H1 (cell line): ENCODE results near the gene NDUFV1. TPM values are rescaled to one million over a fixed set of nuclear protein-coding genes. Genes with fewer than 3 reads are reported as not detected.

Experiments used
- CTCF ChIA-PET: fragments of 300-600 bp; sonication (Branson Sonifier 250); formaldehyde crosslinking; loops from one replicate; lab custom pipeline; 2021; ENCODE audit not compliant: partially characterized antibody; lab: Charles Lee
- POLR2A ChIA-PET: fragments of 300-600 bp; sonication (Branson Sonifier 250); formaldehyde crosslinking; loops from one replicate; lab custom pipeline; 2021; ENCODE audit warnings: inconsistent platforms; ENCODE audit not compliant: partially characterized antibody; lab: Charles Lee
- DNase-seq, 2 experiments: peaks; one replicate each; pipeline versions ENCODE4 v3.0.0 to v3.0.0-alpha.2; 2010 to 2022; ENCODE audit warnings: low spot score in 2 of 2, low read depth in 1 of 2, mixed read lengths in 1 of 2
- FAIRE-seq: peaks from 2 replicates; lab custom pipeline; 2011; peaks lifted over from hg19 to GRCh38; lab: Jason Lieb, UNC
- H2AFZ ChIP-seq: 2 replicates; pipeline ENCODE4 v1.8.1; 2012; ENCODE audit warnings: low read length, inconsistent platforms
- H2AK5ac ChIP-seq: 2 replicates; pipeline ENCODE4 v1.6.1; 2013; ENCODE audit warnings: low read depth, low read length
- H2BK120ac ChIP-seq: replicated peaks from 2 replicates; pipeline ENCODE3; 2013; ENCODE audit warnings: low read depth, low read length, inconsistent platforms
- H2BK12ac ChIP-seq: 2 replicates; pipeline ENCODE4 v1.6.1; 2013; ENCODE audit warnings: low read depth, low read length
- H2BK15ac ChIP-seq: 2 replicates; pipeline ENCODE4 v1.6.1; 2013; ENCODE audit warnings: low read length
- H2BK20ac ChIP-seq: 2 replicates; pipeline ENCODE4 v1.6.1; 2013; ENCODE audit warnings: low read length
- H2BK5ac ChIP-seq: 2 replicates; pipeline ENCODE4 v1.6.1; 2013; ENCODE audit warnings: low read depth, low read length
- H3K14ac ChIP-seq: 2 replicates; pipeline ENCODE4 v1.6.1; 2013; ENCODE audit warnings: inconsistent platforms; ENCODE audit not compliant: insufficient read length
- H3K18ac ChIP-seq: 2 replicates; pipeline ENCODE4 v1.6.1; 2013; ENCODE audit warnings: low read length; ENCODE audit errors: extremely low read depth
- H3K23ac ChIP-seq: 2 replicates; pipeline ENCODE4 v1.6.1; 2013; ENCODE audit warnings: inconsistent platforms; ENCODE audit not compliant: insufficient read length
- H3K23me2 ChIP-seq: 2 replicates; pipeline ENCODE4 v1.6.1; 2013; ENCODE audit warnings: low read depth, low read length
- H3K27ac ChIP-seq: 2 replicates; pipeline ENCODE4 v1.6.1; 2011; ENCODE audit warnings: low read depth, low read length, inconsistent platforms
- H3K27me3 ChIP-seq, 4 experiments: replicated peaks in 1 of 4; 1 replicate in 1 of 4; 2 replicates in 3 of 4; pipeline versions ENCODE4 v1.6.1 to v1.8.1; 2011 to 2013; ENCODE audit warnings: low read length in 3 of 4, mild to moderate bottlenecking in 3 of 4, inconsistent platforms in 2 of 4, mixed read lengths in 2 of 4, moderate library complexity in 1 of 4; ENCODE audit not compliant: control insufficient read depth in 3 of 4, insufficient read depth in 3 of 4; ENCODE audit errors: extremely low read depth in 1 of 4
- H3K36me3 ChIP-seq, 4 experiments: 2 replicates each; pipeline versions ENCODE4 v1.6.1 to v1.8.1; 2011 to 2013; ENCODE audit warnings: mild to moderate bottlenecking in 4 of 4, low read length in 3 of 4, moderate library complexity in 2 of 4, control low read depth in 1 of 4, inconsistent platforms in 1 of 4; ENCODE audit not compliant: insufficient read depth in 4 of 4, control insufficient read depth in 2 of 4
- H3K4ac ChIP-seq: replicated peaks from 2 replicates; pipeline ENCODE3; 2013; ENCODE audit warnings: low read length, low read depth, mixed read lengths, inconsistent platforms; ENCODE audit not compliant: insufficient read length
- H3K4me1 ChIP-seq, 4 experiments: replicated peaks in 1 of 4; 1 replicate in 1 of 4; 2 replicates in 3 of 4; pipeline versions ENCODE4 v1.6.1 to v1.8.1; 2011 to 2013; ENCODE audit warnings: low read length in 3 of 4, inconsistent platforms in 2 of 4, mixed read lengths in 1 of 4; ENCODE audit not compliant: insufficient read depth in 4 of 4, control insufficient read depth in 3 of 4
- H3K4me2 ChIP-seq, 2 experiments: 2 replicates each; pipeline versions ENCODE4 v1.6.1 to v1.8.1; 2011 to 2013; ENCODE audit warnings: low read depth in 2 of 2, low read length in 2 of 2, control low read depth in 1 of 2, inconsistent platforms in 1 of 2, mild to moderate bottlenecking in 1 of 2; ENCODE audit not compliant: insufficient read depth in 1 of 2
- H3K4me3 ChIP-seq, 4 experiments: fragments of 200-600, 300-600 bp in 1 of 4; sonication (generic), shearing (Covaris generic), sonication (Bioruptor Twin) in 1 of 4; 2 replicates each; pipeline versions ENCODE4 v1.5.1 to v1.8.1; 2011 to 2016; ENCODE audit warnings: low read length in 4 of 4, low read depth in 3 of 4, control low read depth in 2 of 4, inconsistent platforms in 2 of 4, mild to moderate bottlenecking in 2 of 4, mixed read lengths in 1 of 4, moderate library complexity in 1 of 4; ENCODE audit not compliant: insufficient read depth in 2 of 4; ENCODE audit errors: extremely low read depth in 1 of 4
- H3K56ac ChIP-seq: replicated peaks from 2 replicates; pipeline ENCODE3; 2013; ENCODE audit warnings: low read depth, mild to moderate bottlenecking, mixed read lengths, low read length, inconsistent platforms; ENCODE audit not compliant: insufficient read length
- H3K79me1 ChIP-seq: 2 replicates; pipeline ENCODE4 v1.6.1; 2013; ENCODE audit warnings: low read depth, low read length, control low read depth
- H3K79me2 ChIP-seq, 2 experiments: 2 replicates each; pipeline versions ENCODE4 v1.6.1 to v1.8.1; 2012 to 2013; ENCODE audit warnings: low read length in 2 of 2, mild to moderate bottlenecking in 2 of 2, inconsistent platforms in 1 of 2; ENCODE audit not compliant: insufficient read depth in 2 of 2, control insufficient read depth in 1 of 2
- H3K9ac ChIP-seq, 4 experiments: replicated peaks in 1 of 4; 1 replicate in 1 of 4; 2 replicates in 3 of 4; pipeline versions ENCODE4 v1.6.1 to v1.8.1; 2011 to 2013; ENCODE audit warnings: low read depth in 3 of 4, low read length in 3 of 4, control low read depth in 2 of 4, mild to moderate bottlenecking in 2 of 4, moderate library complexity in 2 of 4, inconsistent platforms in 1 of 4; ENCODE audit errors: extremely low read depth in 1 of 4
- H3K9me3 ChIP-seq, 2 experiments: 2 replicates each; pipeline versions ENCODE4 v1.6.1 to v1.8.1; 2012 to 2013; ENCODE audit warnings: mild to moderate bottlenecking in 2 of 2, moderate library complexity in 2 of 2, control low read depth in 1 of 2, inconsistent platforms in 1 of 2, low read depth in 1 of 2, low read length in 1 of 2, mixed read lengths in 1 of 2; ENCODE audit not compliant: insufficient read depth in 2 of 2
- H4K20me1 ChIP-seq, 2 experiments: replicated peaks in 1 of 2; 2 replicates each; pipeline versions ENCODE3 to v1.8.1; 2011 to 2013; ENCODE audit warnings: inconsistent platforms in 2 of 2, low read length in 2 of 2, mild to moderate bottlenecking in 1 of 2; ENCODE audit not compliant: insufficient read depth in 2 of 2, control insufficient read depth in 1 of 2
- H4K5ac ChIP-seq: 2 replicates; pipeline ENCODE4 v1.6.1; 2013; ENCODE audit warnings: low read length, low read depth, mixed read lengths, inconsistent platforms; ENCODE audit not compliant: insufficient read length
- H4K8ac ChIP-seq: 2 replicates; pipeline ENCODE4 v1.8.0; 2013; ENCODE audit warnings: mild to moderate bottlenecking, moderate library complexity, low read length, inconsistent platforms; ENCODE audit not compliant: insufficient read depth; ENCODE audit errors: extremely low read depth
- H4K91ac ChIP-seq: replicated peaks from 2 replicates; pipeline ENCODE3; 2013; ENCODE audit warnings: low read length, mixed read lengths, inconsistent platforms; ENCODE audit not compliant: insufficient read length
- CBX5 ChIP-seq: fragments of 300-800, 300-1000 bp; sonication (generic); IDR thresholded peaks from 2 replicates; pipeline ENCODE4 v1.7.1; 2016; ENCODE audit warnings: antibody characterized with exemption, low read length, low read depth
- CHD2 ChIP-seq: IDR thresholded peaks from 2 replicates; pipeline ENCODE4 v1.6.1; 2012; ENCODE audit warnings: low read length, improper control_type of control experiment
- HDAC2 ChIP-seq, 2 experiments: fragments of 300-600 bp in 1 of 2; sonication (generic) in 1 of 2; IDR thresholded peaks; 2 replicates each; pipeline ENCODE4 v1.6.1; 2011 to 2012; ENCODE audit warnings: low read depth in 2 of 2, low read length in 2 of 2, mild to moderate bottlenecking in 2 of 2, moderate library complexity in 2 of 2, borderline replicate concordance in 1 of 2, inconsistent platforms in 1 of 2
- RBBP5 ChIP-seq: IDR thresholded peaks from 2 replicates; pipeline ENCODE4 v1.7.1; 2012; ENCODE audit warnings: low read depth, mild to moderate bottlenecking, inconsistent platforms, low read length, moderate library complexity, borderline replicate concordance
- RNF2 ChIP-seq: fragments of 200-900, 300-1000 bp; sonication (generic); IDR thresholded peaks from 2 replicates; pipeline ENCODE4 v1.7.1; 2016; ENCODE audit warnings: borderline replicate concordance, low read depth, mild to moderate bottlenecking, antibody characterized with exemption, low read length; ENCODE audit not compliant: poor library complexity, severe bottlenecking; ENCODE audit errors: missing control alignments
- TCF12 ChIP-seq: IDR thresholded peaks from 2 replicates; pipeline ENCODE4 v1.6.1; 2011; ENCODE audit warnings: low read depth, mild to moderate bottlenecking, low read length
- USF2 ChIP-seq: IDR thresholded peaks from 2 replicates; pipeline ENCODE4 v1.6.1; 2011; ENCODE audit warnings: low read length, improper control_type of control experiment
- YY1 ChIP-seq: IDR thresholded peaks from 2 replicates; pipeline ENCODE4 v1.6.1; 2011; ENCODE audit warnings: low read depth, mild to moderate bottlenecking, low read length
- WGBS, 2 experiments: shearing (Covaris generic) in 1 of 2; methylation state at CpG; one replicate each; pipeline versions ENCODE4 v1.1.6 to v1.1.7; 2013 to 2015; ENCODE audit warnings: low lambda C conversion rate in 2 of 2, mixed read lengths in 2 of 2, inconsistent platforms in 1 of 2, low coverage in 1 of 2, missing lambda C conversion rate in 1 of 2; ENCODE audit not compliant: insufficient replicate concordance in 2 of 2, insufficient coverage in 1 of 2, insufficient read length in 1 of 2; ENCODE audit errors: extremely low coverage in 1 of 2, missing lambda C conversion rate in 1 of 2; 5-methylcytosine and 5-hydroxymethylcytosine counted together
- polyA plus RNA-seq, 7 experiments: library from polyadenylated mRNA; depleted of rRNA in 3 of 7; stranded (reverse) in 5 of 7; unstranded in 2 of 7; fragments of >200 nt in 5 of 7; fragments of 200-250 nt in 2 of 7; gene quantifications; 1 replicate in 5 of 7; 2 replicates in 1 of 7; 4 replicates in 1 of 7; pipeline versions ENCODE4 v1.2.1 to v1.2.3, GENCODE V29; 2011 to 2013; ENCODE audit warnings: missing spikeins in 2 of 7, mixed read lengths in 2 of 7
- total RNA-seq: library from RNA; stranded (reverse); fragmentation: NEBNext Ultra II Directional; extraction: Animal tissue kit (Norgen Biotek cat#: 25700); gene quantifications from 2 replicates; pipeline ENCODE4 v1.2.1, GENCODE V29; 2021

The NDUFV1 gene
- total and polyA plus RNA-seq, 2 of the 8 experiments (the other 6 are each of a cell fraction or from before 2014, with no cell fraction given): 125 to 131 TPM

GRCh38 chr11:67644472-67645418 is 38.0 kb downstream of the NDUFV1 start:
- Histone ChIP-seq H2BK5ac (no peak overlapping the region), H2AFZ (no peak overlapping the region), H4K20me1 (peaks cover 0 to 4% of the 10 kb centered on the region in 2 experiments), H3K9me3 (peaks cover 3 to 6% of the 10 kb centered on the region in 2 experiments; a peak in 3 of 4 replicates), H3K79me2 (no peaks in the 10 kb centered on the region), H3K4me2 (no peak overlapping the region), H2BK15ac (no peak overlapping the region), H4K5ac (no peak overlapping the region), H3K23me2 (peaks cover 3% of the 10 kb centered on the region), H3K4ac (no peak overlapping the region), H3K56ac (no peak overlapping the region), H3K79me1 (no peaks in the 10 kb centered on the region), H2BK20ac (no peak overlapping the region), H2BK12ac (peak overlapping the region; percentile 80; the same call in 1 of the 2 replicates), H4K91ac (no peak overlapping the region), H2AK5ac (no peak overlapping the region), H3K23ac (no peak overlapping the region), H3K4me3 (no peak overlapping the region), H3K4me1 (peaks cover 0 to 6% (median 0%) of the 10 kb centered on the region in 4 experiments; a peak in 1 of 7 replicates), H3K14ac (no peak overlapping the region), H3K36me3 (no peaks in the 10 kb centered on the region; a peak in 1 of 8 replicates), H3K9ac (no peak overlapping the region), H3K27ac (no peak overlapping the region), H3K18ac (peak overlapping the region; percentile 32), H3K27me3 (peaks cover 5 to 20% (median 13%) of the 10 kb centered on the region in 4 experiments), H2BK120ac (no peak overlapping the region), H4K8ac (0 out of 2 replicates have a peak overlapping the region, but pooled peaks have one; percentile 40)
- DNase-seq (peak in 1 of 2 experiments; percentile 56), FAIRE-seq (no peak)
- POLR2A ChIA-PET: interaction anchor here (1.0 to 1.5 kb wide), 2 partner anchors 17 to 31 kb away, joined by 3 read pairs; no protein-coding TSS in a partner anchor
- CTCF ChIA-PET: interaction anchor here (0.6 to 8.6 kb wide), 20 partner anchors 10 to 173 kb away, joined by 3 to 99 read pairs (median 4); partner anchors contain the start of genes ALDH3B2 and NUDT8
- 94% methylated on average over 17 of the region's 22 CpGs; no CpG with 5 or more reads in 1 of the 2 experiments for WGBS, 2 experiments
- no peak for TF ChIP-seq RNF2
- no peak for TF ChIP-seq CHD2
- no peak for TF ChIP-seq CBX5
- no peak for TF ChIP-seq USF2
- no peak for TF ChIP-seq RBBP5
- no peak for TF ChIP-seq TCF12
- TF ChIP-seq YY1: no peak
- TF ChIP-seq HDAC2 (IDR thresholded peaks at IDR 0.05; ENCODE audit: borderline replicate concordance in 1 of 2, low read depth in 2 of 2, low read length in 2 of 2): no peak
